Ascending aorta (tissue), 2 donors: ENCODE measurements around the gene P2RX1. TPM values are rescaled to one million over a fixed set of nuclear protein-coding genes. Genes with fewer than 3 reads are reported as not detected.

ENCODE experiments used
- DNase-seq, 2 donors: peaks; one replicate each; pipeline ENCODE4 v3.0.0-alpha.2; 2019; ENCODE audit warnings: low spot score in 2 of 2
- H3K27ac ChIP-seq, 2 donors: fragments of 200-600 bp; sonication (generic); one replicate each; pipeline ENCODE4 v1.5.1; 2016 to 2017; ENCODE audit warnings: mild to moderate bottlenecking in 1 of 2
- H3K27me3 ChIP-seq: fragments of 200-600 bp; sonication (generic); one replicate; pipeline ENCODE4 v1.5.1; 2017
- H3K36me3 ChIP-seq, 2 donors: fragments of 200-600 bp; sonication (generic); one replicate each; pipeline ENCODE4 v1.5.1; 2016
- H3K4me1 ChIP-seq, 2 donors: fragments of 200-600 bp; sonication (generic); one replicate each; pipeline ENCODE4 v1.5.1; 2016 to 2017; ENCODE audit warnings: mild to moderate bottlenecking in 1 of 2
- H3K4me3 ChIP-seq, 2 donors: fragments of 200-600 bp; sonication (generic); one replicate each; pipeline ENCODE4 v1.5.1; 2016 to 2017; ENCODE audit warnings: mild to moderate bottlenecking in 1 of 2
- H3K9me3 ChIP-seq, 2 donors: fragments of 200-600 bp; sonication (generic); one replicate each; pipeline ENCODE4 v1.5.1; 2016
- intact Hi-C: fragments of 100-400 bp; cut with DNase I; formaldehyde crosslinking; loops from one replicate; pipeline ENCODE4 v1.15.1; 2023
- total RNA-seq: library from RNA; depleted of rRNA; stranded (reverse); fragments of >200 nt; gene quantifications from one replicate; pipeline ENCODE4 v1.1.0, GENCODE V29; 2016
- TF ChIP-seq, protein P1 (sequence below), 3 experiments: fragments of 200-600 bp in 2 of 3; fragments of 450-650 bp in 1 of 3; sonication (generic) in 2 of 3; IDR thresholded peaks; one replicate each; pipeline ENCODE4 v1.5.1; 2016 to 2019; ENCODE audit warnings: antibody characterized with exemption in 3 of 3, mild to moderate bottlenecking in 1 of 3, moderate library complexity in 1 of 3

P2RX1 gene
- total RNA-seq, 1 donor from 2014 or later, result not detected

DNA sequence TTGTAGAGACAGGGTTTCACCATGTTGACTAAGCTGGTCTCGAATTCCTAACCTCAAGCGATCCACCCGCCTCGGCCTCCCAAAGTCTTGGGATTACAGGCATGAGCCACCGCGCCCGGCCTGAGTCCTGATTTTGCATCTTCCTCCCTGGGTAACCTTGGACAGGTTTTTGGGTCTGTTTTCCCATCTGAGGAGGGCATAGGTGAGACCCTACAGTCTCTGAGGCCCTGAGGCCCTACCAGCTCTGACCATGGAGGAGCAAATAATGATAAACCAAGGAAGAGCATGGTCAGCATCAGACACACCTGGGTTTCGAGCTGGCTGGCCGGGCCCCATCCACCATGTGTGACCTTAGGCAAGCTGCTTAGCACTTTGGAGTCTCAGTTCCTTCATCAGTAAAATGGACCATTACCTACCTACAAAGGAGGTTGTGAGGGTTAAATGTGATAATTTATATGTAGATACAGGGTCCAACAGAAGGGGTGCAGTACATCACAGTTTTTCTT, 69.0 kb downstream of the P2RX1 start:
- Histone ChIP-seq H3K36me3 (peaks cover 8 to 9% of the 10 kb centered on the region in 2 donors), H3K4me3 (no peak overlapping the region), H3K27me3 (no peaks in the 10 kb centered on the region), H3K27ac (no peak overlapping the region), H3K4me1 (peaks cover 0 to 11% of the 10 kb centered on the region in 2 donors), H3K9me3 (no peaks in the 10 kb centered on the region)
- TF ChIP-seq, protein P1, sequence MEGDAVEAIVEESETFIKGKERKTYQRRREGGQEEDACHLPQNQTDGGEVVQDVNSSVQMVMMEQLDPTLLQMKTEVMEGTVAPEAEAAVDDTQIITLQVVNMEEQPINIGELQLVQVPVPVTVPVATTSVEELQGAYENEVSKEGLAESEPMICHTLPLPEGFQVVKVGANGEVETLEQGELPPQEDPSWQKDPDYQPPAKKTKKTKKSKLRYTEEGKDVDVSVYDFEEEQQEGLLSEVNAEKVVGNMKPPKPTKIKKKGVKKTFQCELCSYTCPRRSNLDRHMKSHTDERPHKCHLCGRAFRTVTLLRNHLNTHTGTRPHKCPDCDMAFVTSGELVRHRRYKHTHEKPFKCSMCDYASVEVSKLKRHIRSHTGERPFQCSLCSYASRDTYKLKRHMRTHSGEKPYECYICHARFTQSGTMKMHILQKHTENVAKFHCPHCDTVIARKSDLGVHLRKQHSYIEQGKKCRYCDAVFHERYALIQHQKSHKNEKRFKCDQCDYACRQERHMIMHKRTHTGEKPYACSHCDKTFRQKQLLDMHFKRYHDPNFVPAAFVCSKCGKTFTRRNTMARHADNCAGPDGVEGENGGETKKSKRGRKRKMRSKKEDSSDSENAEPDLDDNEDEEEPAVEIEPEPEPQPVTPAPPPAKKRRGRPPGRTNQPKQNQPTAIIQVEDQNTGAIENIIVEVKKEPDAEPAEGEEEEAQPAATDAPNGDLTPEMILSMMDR (IDR thresholded peaks at IDR 0.05), result no peak
- DNase-seq, result no peak
- intact Hi-C loops, result loop anchor here (5.0 to 10.0 kb wide), 4 partner anchors 45 to 225 kb away; partner anchors contain the start of genes CAMKK1, EMC6 and TAX1BP3

Other genes starting within 250 kb of the P2RX1 start
- 165 TPM for gene TAX1BP3, start 247.9 kb downstream of the P2RX1 start, total RNA-seq
- 75.0 TPM for gene EMC6, start 247.7 kb downstream of the P2RX1 start, total RNA-seq
- not detected for gene P2RX5, start 220.3 kb downstream of the P2RX1 start, total RNA-seq
- 2.7 TPM for gene HASPIN, start 192.6 kb downstream of the P2RX1 start, total RNA-seq
- gene ITGAE, start 115.3 kb downstream of the P2RX1 start, total RNA-seq, result 15.8 TPM
- 3.9 TPM for gene NCBP3, start 70.2 kb downstream of the P2RX1 start, total RNA-seq
- gene CAMKK1, start 23.4 kb downstream of the P2RX1 start, total RNA-seq, result 3.6 TPM
- 27.2 TPM for gene ATP2A3, start 48.0 kb upstream of the P2RX1 start, total RNA-seq
- gene ZZEF1, start 226.6 kb upstream of the P2RX1 start, total RNA-seq, result 67.2 TPM
- gene CYB5D2, start 226.7 kb upstream of the P2RX1 start, total RNA-seq, result 17.7 TPM